IPS-15b (cell line): ENCODE measurements around the gene TSPAN2.

Experiments used
- H3K27me3 ChIP-seq: one replicate; pipeline ENCODE4 v1.6.1; 2013; ENCODE audit warnings: low read length; ENCODE audit not compliant: control insufficient read depth, insufficient read depth
- H3K36me3 ChIP-seq: one replicate; pipeline ENCODE4 v1.6.1; 2013; ENCODE audit warnings: low read length; ENCODE audit not compliant: control insufficient read depth, insufficient read depth
- H3K4me1 ChIP-seq: one replicate; pipeline ENCODE4 v1.6.1; 2013; ENCODE audit warnings: mild to moderate bottlenecking, low read length; ENCODE audit not compliant: control insufficient read depth, insufficient read depth
- H3K4me3 ChIP-seq: one replicate; pipeline ENCODE4 v1.5.1; 2013; ENCODE audit warnings: low read depth, low read length
- H3K9ac ChIP-seq: one replicate; pipeline ENCODE4 v1.6.1; 2013; ENCODE audit warnings: low read depth, mild to moderate bottlenecking, low read length
- H3K9me3 ChIP-seq: one replicate; pipeline ENCODE4 v1.6.1; 2013; ENCODE audit warnings: mild to moderate bottlenecking, low read length; ENCODE audit not compliant: control insufficient read depth, insufficient read depth

The TSPAN2 gene

DNA sequence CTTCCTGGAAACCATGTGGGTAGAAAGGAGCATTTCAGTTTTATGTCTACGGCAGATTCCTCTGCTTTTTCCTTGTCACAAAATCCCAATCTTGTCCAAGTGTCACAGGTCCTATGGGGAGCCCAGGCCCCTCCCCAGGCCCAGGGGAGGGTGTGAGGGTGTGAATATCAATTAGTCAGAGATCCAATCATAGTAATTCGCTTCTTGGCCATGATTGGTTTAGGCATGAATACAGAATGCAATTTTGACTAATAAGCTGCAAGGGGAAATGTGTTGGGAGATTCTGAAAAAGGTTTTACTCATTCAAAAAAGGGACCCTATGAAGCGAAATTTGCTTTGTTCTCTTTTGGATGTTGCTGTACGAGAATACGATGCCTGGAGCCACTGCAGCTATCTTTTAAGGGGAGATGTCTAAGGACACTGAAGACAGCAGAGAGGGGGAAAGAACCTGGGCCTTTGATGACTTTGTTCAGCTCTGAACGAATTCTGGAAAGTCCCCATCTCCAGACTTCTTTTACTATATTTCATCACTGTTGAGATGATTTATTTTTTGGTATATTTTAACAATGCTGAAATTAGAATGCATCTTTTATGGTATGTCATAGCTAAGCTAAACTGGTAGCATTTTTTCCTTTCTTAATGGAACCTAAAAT is 18.2 kb downstream of the TSPAN2 start:
- no peaks in the 10 kb centered on the region for H3K4me1 ChIP-seq
- no peaks in the 10 kb centered on the region for H3K9me3 ChIP-seq
- no peak overlapping the region for H3K9ac ChIP-seq
- no peaks in the 10 kb centered on the region for H3K27me3 ChIP-seq
- H3K4me3 ChIP-seq = no peak overlapping the region
- peaks cover 3% of the 10 kb centered on the region for H3K36me3 ChIP-seq

DNA sequence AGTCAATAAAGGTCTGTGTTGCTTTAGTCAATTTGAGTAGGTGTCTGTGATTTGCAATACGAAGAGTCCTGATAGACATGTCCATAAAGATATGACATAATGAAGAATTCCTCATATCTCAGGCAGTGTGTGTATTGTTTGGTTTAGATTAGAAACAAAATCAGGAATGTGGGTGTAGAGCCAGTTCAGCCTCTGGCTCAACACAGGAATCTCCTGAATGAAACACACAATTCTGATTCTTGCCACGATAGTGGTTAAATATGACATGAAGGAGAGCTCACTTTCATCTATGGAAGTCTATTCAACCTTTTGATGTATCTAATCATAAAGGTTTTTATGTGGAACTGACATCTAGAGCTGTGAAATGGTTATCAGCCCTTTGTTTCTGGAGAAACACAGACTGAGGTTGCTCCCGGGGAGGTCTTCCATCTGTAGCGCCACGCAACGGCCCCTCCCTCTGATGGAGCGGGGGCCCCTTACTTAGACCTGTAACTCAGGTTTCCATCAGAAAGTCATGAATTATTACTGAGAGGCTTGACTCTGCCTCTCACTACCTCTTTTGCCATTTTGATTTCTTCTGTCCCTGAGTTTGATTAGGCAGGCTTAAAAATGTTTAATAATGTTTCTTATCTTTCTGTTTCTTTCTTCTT is 19.5 kb downstream of the TSPAN2 start:
- Histone ChIP-seq H3K36me3 (peaks cover 3% of the 10 kb centered on the region), H3K9ac (no peak overlapping the region), H3K4me3 (no peak overlapping the region), H3K27me3 (no peaks in the 10 kb centered on the region), H3K9me3 (no peaks in the 10 kb centered on the region), H3K4me1 (no peaks in the 10 kb centered on the region)

DNA sequence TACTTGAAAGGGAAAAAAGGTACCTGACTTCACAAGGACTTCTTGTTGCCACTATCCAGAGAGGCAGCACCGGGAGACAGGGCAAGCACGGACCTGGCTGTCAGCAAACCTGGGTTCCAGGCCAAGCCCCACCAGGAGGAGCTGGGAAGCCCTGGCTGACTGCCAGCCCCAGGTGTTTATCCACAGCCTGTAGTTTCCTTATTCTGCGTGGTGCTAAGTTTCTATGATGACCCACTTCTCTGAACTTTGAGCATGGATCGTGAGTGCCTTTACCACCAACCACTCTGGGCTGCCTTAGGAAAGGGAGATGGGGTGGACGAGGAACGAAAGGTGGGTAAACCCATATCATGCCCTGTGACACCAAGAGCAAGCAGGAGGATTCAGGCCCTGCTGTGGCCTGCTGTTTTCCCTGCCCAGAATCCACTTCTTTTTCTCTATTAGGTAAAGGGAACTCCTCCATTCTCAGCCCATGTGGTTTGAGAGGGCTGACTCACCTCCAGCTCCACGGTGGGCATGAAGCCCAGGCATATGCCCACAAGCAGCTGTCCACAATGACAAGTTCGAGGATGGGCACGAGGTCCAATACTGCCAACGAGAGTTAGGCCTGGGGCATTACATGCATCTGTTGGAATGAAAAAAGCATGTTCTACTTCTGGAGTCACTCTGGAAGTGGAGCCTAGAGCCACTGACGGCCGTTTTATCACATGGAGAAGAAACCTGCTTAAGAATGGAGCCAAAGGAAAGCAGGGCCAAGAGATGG is 20.3 kb downstream of the TSPAN2 start:
- no peaks in the 10 kb centered on the region for H3K9me3 ChIP-seq
- H3K4me1 ChIP-seq = no peaks in the 10 kb centered on the region
- H3K27me3 ChIP-seq = no peaks in the 10 kb centered on the region
- H3K4me3 ChIP-seq = no peak overlapping the region
- H3K9ac ChIP-seq = no peak overlapping the region
- peaks cover 3% of the 10 kb centered on the region for H3K36me3 ChIP-seq

DNA sequence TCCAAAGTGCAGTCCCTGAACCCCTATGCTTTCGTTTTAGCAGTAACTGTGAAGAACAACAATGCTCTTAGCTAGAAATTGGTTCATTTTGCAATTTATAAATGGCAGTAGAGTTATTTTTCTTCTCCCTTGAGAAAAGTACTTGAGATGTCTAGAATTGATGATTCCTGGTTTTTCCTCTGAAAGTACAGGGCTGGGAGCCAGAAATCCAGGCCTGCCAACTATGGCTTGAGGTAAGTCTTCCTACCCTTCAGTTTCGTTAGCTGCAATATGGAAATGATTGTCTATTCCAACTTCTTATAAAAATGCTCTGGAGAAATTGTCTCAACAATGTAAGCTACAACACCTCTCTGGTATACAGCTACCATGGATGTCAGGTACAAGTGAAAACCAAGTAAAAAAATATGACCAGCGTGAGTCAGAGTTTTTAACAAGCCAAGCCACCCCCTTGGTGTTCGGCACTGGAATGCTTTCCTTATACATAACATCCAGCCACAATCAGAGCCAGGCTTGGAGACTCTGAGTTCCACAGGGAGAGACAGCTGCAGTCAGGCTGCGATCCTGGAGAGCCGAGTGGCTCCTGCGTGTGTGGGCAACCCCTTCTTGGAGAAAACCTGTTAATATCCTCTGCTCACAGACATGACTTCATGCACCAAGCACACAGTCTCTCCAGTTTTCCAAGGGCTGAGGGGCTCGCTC is 22.0 kb downstream of the TSPAN2 start:
- no peak overlapping the region for H3K9ac ChIP-seq
- no peaks in the 10 kb centered on the region for H3K9me3 ChIP-seq
- H3K4me1 ChIP-seq = no peaks in the 10 kb centered on the region
- H3K4me3 ChIP-seq = no peak overlapping the region
- peaks cover 3% of the 10 kb centered on the region for H3K36me3 ChIP-seq
- no peaks in the 10 kb centered on the region for H3K27me3 ChIP-seq

DNA sequence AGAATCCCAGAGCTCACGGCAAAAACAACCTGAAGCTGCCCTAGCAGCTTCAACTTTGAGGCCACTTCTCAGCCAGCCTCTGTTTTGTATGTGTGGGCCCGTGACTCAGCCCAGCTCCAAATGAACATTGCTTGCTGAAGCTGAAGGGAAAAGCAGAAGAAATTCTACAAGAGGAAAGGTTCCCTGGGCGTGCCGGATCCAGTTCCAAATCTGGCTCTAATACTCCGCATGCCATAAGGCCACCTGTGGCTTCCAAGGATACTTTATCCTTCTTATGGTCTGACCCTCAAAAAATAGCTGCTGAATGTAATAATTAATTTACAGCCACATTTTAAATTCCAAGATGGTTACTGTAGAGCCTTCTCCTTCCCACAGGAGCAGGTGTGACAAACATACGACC is 24.3 kb downstream of the TSPAN2 start:
- H3K9me3 ChIP-seq = no peaks in the 10 kb centered on the region
- no peaks in the 10 kb centered on the region for H3K4me1 ChIP-seq
- no peak overlapping the region for H3K4me3 ChIP-seq
- no peak overlapping the region for H3K9ac ChIP-seq
- H3K36me3 ChIP-seq = peaks cover 3% of the 10 kb centered on the region
- H3K27me3 ChIP-seq = no peaks in the 10 kb centered on the region

DNA sequence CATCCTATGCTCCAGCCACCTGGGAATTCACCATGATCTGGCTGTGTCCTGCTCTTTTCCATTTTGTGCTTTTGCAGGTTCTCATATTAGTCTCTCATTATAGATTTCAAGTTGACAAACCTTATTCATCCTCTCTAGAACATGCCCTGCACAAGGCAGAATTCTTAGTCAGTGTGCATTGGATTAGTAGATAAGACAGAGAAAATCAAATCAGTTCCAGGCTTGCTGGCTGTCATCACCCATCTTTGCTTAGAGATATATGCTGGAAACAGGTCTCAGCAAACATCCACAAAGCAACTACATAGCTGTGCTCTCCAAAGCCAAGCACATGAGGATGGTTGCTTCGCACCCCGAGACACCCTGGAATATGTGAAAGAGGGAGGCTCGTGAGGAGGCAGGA is 24.8 kb downstream of the TSPAN2 start:
- H3K36me3 ChIP-seq = peaks cover 3% of the 10 kb centered on the region
- H3K9me3 ChIP-seq = no peaks in the 10 kb centered on the region
- no peaks in the 10 kb centered on the region for H3K4me1 ChIP-seq
- no peak overlapping the region for H3K4me3 ChIP-seq
- H3K9ac ChIP-seq = no peak overlapping the region
- H3K27me3 ChIP-seq = no peaks in the 10 kb centered on the region

DNA sequence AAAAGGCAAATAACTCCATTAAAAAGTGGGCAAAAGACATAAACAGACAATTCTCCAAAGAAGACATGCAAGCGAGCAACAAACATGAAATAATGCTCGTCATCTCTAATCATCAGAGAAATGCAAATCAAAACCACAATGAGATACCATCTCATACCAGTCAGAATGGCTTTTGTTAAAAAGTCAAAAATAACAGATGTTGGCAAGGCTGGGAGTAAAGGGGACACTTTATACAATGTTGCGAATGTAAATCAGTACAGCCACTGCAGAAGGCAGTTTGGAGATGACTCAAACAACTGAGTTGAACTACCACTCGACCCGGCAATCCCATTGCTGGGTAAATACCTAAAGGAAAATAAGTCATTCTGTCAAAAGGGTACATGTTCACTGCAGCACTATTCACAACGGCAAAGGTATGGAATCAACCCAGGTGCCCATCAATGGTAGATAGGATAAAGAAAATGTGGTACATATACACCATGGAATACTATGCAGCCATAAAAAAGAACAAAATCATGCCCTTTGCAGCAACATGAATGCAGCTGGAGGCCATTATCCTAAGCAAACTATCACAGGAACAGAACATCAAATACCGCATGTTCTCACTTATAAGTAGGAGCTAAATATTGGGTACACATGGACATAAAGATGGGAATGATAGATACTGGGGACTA is 25.9 kb downstream of the TSPAN2 start:
- Histone ChIP-seq H3K9me3 (no peaks in the 10 kb centered on the region), H3K4me3 (no peak overlapping the region), H3K27me3 (no peaks in the 10 kb centered on the region), H3K4me1 (no peaks in the 10 kb centered on the region), H3K36me3 (no peaks in the 10 kb centered on the region), H3K9ac (no peak overlapping the region)

DNA sequence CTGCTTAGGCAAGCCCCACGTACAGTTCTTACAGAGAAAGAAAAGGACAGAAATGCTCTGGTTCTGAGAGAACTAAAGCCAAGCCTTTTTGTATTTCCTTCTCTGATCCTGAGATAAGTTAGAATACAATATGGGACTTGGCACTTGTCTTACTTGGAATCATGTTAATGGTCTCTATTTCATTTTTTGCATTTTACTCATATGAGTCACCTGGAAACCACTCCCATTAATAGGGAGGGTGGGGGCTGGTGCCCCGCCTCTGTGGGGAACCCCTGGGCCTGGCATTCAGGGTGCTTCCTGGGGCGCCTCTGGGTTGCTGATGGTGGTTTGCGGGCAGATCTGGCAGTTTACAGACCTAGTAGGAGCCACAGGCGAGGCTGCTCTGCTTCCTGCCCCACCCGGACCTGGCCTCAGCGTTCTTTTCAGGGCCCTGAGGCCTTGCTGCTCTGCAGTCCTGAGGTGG is 26.7 kb downstream of the TSPAN2 start:
- Histone ChIP-seq H3K9me3 (no peaks in the 10 kb centered on the region), H3K36me3 (no peaks in the 10 kb centered on the region), H3K4me1 (no peaks in the 10 kb centered on the region), H3K27me3 (no peaks in the 10 kb centered on the region), H3K9ac (no peak overlapping the region), H3K4me3 (no peak overlapping the region)

DNA sequence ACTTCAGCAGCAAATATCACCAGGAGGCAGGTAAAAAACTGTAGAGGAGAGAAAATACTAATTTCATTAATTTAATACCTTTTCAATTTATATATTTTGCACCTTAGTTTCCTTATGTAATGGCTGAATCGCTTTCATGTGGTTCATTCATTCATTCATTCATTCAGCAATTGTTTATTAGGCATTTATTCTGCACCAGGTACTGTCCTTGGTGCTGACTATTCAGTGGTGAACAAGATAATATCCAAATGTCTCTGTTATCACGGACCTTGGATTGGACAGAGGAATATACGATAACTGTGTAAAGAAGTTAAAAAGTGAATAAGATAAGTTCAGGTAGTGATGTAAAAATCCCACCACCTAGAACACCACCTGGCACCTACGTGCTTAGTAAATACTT is 28.8 kb downstream of the TSPAN2 start:
- H3K27me3 ChIP-seq = no peaks in the 10 kb centered on the region

DNA sequence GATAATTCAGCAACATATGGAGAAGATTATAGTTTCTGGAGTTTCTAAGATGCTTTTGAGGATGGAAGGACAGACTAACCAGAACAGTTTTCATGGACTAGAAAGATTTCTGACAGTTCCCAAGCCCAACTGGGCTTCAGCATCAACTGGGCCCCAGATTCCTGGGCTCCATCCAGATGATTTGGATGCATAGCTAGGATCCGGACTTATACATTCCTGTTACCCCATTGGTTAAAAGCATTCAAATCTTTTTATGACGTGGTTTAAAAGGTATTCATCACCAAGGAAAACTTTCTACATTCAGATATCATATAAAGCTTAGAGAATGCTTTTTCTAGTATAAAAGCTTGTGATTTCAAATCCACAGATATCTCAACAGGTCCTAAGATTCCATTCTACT is 30.0 kb downstream of the TSPAN2 start:
- no peaks in the 10 kb centered on the region for H3K27me3 ChIP-seq
- H3K36me3 ChIP-seq = no peaks in the 10 kb centered on the region
- peaks cover 8% of the 10 kb centered on the region for H3K4me1 ChIP-seq
- H3K9ac ChIP-seq = no peak overlapping the region
- no peaks in the 10 kb centered on the region for H3K9me3 ChIP-seq
- H3K4me3 ChIP-seq = no peak overlapping the region

More for the DNA sequence above, 28.8 kb downstream of the TSPAN2 start:
- Histone ChIP-seq H3K9ac (no peak overlapping the region), H3K9me3 (no peaks in the 10 kb centered on the region), H3K4me1 (peaks cover 8% of the 10 kb centered on the region), H3K36me3 (no peaks in the 10 kb centered on the region), H3K4me3 (no peak overlapping the region)

DNA sequence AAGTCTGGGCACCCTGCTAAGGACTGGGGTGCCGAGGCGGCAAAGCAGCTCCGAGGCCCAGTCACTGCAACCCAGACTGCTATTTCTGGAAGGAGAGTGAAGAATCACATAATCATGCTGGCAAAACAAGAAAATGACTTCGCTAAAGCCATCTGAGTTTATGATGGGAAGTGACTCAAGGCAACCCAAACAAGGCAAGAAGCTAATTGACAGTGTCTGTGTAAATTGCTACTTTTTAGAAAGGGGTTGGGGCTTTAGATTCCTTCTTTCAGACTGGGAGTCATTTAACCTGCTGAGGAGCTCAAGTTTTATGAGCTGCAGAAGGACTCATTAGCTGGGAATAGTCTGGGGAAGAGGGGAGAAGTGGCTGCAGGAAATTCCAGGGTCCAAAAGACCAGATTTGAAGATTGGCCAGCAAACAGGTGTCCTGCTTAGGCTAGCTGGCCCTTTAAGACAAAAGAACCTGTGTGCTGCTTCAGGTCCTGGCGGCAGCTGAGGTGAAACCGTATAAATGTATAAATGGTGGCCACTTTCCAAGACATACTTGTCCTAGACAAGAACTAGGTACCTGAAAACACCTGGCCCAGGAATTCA is 31.5 kb downstream of the TSPAN2 start:
- Histone ChIP-seq H3K9me3 (no peaks in the 10 kb centered on the region), H3K4me1 (peaks cover 8% of the 10 kb centered on the region), H3K36me3 (no peaks in the 10 kb centered on the region), H3K4me3 (no peak overlapping the region), H3K27me3 (no peaks in the 10 kb centered on the region), H3K9ac (no peak overlapping the region)
